ENCODE results near the gene ADCY7. TPM values are rescaled to one million over a fixed set of nuclear protein-coding genes. Genes with fewer than 3 reads are reported as not detected.
A peak's percentile ranks its signal among the peaks of the same experiment; 100 is the strongest.

Gene ADCY7
- total and polyA plus RNA-seq, 9 of the 15 experiments (the other 6 are each of a cell fraction or from before 2014, with no cell fraction given) = 2.3 to 108 (median 28.6) TPM

GRCh38 chr16:50266337-50267091 lies at the start of gene ADCY7 (continued):
- TF ChIP-seq, protein P1, sequence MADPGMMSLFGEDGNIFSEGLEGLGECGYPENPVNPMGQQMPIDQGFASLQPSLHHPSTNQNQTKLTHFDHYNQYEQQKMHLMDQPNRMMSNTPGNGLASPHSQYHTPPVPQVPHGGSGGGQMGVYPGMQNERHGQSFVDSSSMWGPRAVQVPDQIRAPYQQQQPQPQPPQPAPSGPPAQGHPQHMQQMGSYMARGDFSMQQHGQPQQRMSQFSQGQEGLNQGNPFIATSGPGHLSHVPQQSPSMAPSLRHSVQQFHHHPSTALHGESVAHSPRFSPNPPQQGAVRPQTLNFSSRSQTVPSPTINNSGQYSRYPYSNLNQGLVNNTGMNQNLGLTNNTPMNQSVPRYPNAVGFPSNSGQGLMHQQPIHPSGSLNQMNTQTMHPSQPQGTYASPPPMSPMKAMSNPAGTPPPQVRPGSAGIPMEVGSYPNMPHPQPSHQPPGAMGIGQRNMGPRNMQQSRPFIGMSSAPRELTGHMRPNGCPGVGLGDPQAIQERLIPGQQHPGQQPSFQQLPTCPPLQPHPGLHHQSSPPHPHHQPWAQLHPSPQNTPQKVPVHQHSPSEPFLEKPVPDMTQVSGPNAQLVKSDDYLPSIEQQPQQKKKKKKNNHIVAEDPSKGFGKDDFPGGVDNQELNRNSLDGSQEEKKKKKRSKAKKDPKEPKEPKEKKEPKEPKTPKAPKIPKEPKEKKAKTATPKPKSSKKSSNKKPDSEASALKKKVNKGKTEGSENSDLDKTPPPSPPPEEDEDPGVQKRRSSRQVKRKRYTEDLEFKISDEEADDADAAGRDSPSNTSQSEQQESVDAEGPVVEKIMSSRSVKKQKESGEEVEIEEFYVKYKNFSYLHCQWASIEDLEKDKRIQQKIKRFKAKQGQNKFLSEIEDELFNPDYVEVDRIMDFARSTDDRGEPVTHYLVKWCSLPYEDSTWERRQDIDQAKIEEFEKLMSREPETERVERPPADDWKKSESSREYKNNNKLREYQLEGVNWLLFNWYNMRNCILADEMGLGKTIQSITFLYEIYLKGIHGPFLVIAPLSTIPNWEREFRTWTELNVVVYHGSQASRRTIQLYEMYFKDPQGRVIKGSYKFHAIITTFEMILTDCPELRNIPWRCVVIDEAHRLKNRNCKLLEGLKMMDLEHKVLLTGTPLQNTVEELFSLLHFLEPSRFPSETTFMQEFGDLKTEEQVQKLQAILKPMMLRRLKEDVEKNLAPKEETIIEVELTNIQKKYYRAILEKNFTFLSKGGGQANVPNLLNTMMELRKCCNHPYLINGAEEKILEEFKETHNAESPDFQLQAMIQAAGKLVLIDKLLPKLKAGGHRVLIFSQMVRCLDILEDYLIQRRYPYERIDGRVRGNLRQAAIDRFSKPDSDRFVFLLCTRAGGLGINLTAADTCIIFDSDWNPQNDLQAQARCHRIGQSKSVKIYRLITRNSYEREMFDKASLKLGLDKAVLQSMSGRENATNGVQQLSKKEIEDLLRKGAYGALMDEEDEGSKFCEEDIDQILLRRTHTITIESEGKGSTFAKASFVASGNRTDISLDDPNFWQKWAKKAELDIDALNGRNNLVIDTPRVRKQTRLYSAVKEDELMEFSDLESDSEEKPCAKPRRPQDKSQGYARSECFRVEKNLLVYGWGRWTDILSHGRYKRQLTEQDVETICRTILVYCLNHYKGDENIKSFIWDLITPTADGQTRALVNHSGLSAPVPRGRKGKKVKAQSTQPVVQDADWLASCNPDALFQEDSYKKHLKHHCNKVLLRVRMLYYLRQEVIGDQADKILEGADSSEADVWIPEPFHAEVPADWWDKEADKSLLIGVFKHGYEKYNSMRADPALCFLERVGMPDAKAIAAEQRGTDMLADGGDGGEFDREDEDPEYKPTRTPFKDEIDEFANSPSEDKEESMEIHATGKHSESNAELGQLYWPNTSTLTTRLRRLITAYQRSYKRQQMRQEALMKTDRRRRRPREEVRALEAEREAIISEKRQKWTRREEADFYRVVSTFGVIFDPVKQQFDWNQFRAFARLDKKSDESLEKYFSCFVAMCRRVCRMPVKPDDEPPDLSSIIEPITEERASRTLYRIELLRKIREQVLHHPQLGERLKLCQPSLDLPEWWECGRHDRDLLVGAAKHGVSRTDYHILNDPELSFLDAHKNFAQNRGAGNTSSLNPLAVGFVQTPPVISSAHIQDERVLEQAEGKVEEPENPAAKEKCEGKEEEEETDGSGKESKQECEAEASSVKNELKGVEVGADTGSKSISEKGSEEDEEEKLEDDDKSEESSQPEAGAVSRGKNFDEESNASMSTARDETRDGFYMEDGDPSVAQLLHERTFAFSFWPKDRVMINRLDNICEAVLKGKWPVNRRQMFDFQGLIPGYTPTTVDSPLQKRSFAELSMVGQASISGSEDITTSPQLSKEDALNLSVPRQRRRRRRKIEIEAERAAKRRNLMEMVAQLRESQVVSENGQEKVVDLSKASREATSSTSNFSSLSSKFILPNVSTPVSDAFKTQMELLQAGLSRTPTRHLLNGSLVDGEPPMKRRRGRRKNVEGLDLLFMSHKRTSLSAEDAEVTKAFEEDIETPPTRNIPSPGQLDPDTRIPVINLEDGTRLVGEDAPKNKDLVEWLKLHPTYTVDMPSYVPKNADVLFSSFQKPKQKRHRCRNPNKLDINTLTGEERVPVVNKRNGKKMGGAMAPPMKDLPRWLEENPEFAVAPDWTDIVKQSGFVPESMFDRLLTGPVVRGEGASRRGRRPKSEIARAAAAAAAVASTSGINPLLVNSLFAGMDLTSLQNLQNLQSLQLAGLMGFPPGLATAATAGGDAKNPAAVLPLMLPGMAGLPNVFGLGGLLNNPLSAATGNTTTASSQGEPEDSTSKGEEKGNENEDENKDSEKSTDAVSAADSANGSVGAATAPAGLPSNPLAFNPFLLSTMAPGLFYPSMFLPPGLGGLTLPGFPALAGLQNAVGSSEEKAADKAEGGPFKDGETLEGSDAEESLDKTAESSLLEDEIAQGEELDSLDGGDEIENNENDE (IDR thresholded peaks at IDR 0.05; ENCODE audit: low read depth, low read length) = no peak
- TF ChIP-seq XRCC5 (IDR thresholded peaks at IDR 0.05; ENCODE audit: low read depth, low read length) = no peak
- TF ChIP-seq MEF2A (IDR thresholded peaks at IDR 0.05; ENCODE audit: control insufficient read depth, low read depth, low read length) = no peak
- TF ChIP-seq, protein P2, sequence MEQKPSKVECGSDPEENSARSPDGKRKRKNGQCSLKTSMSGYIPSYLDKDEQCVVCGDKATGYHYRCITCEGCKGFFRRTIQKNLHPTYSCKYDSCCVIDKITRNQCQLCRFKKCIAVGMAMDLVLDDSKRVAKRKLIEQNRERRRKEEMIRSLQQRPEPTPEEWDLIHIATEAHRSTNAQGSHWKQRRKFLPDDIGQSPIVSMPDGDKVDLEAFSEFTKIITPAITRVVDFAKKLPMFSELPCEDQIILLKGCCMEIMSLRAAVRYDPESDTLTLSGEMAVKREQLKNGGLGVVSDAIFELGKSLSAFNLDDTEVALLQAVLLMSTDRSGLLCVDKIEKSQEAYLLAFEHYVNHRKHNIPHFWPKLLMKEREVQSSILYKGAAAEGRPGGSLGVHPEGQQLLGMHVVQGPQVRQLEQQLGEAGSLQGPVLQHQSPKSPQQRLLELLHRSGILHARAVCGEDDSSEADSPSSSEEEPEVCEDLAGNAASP (IDR thresholded peaks at IDR 0.05) = no peak
- TF ChIP-seq, protein P3, sequence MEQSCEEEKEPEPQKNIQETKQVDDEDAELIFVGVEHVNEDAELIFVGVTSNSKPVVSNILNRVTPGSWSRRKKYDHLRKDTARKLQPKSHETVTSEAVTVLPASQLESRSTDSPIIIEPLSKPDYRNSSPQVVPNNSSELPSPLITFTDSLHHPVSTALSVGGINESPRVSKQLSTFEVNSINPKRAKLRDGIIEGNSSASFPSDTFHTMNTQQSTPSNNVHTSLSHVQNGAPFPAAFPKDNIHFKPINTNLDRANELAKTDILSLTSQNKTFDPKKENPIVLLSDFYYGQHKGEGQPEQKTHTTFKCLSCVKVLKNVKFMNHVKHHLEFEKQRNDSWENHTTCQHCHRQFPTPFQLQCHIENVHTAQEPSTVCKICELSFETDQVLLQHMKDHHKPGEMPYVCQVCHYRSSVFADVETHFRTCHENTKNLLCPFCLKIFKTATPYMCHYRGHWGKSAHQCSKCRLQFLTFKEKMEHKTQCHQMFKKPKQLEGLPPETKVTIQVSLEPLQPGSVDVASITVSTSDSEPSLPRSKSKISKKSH (CRISPR knock-in tag; IDR thresholded peaks at IDR 0.05) = no peak
- no peak for TF ChIP-seq FOXA1 (IDR thresholded peaks at IDR 0.05; ENCODE audit: borderline replicate concordance)
- TF ChIP-seq SMARCC2 (IDR thresholded peaks at IDR 0.05; ENCODE audit: low read depth) = no peak
- no peak for TF ChIP-seq KAT2B (IDR thresholded peaks at IDR 0.05; ENCODE audit: low read depth, low read length)
- TF ChIP-seq JUND (IDR thresholded peaks at IDR 0.05; ENCODE audit: borderline replicate concordance, low read depth, low read length) = peak; percentile 93
- TF ChIP-seq JUND (tag; IDR thresholded peaks at IDR 0.05; ENCODE audit: borderline replicate concordance, low read depth, low read length) = peak; percentile 85; the same call in 1 of the 3 replicates
- peak; percentile 31 for TF ChIP-seq CBFA2T3 (IDR thresholded peaks at IDR 0.05)
- TF ChIP-seq POLR3A (IDR thresholded peaks at IDR 0.05; ENCODE audit: borderline replicate concordance, extremely low read depth, insufficient read depth, insufficient read length) = no peak
- no peak for TF ChIP-seq FOXK2 (conservative IDR thresholded peaks at IDR 0.05 in 1 of 2, IDR thresholded peaks at IDR 0.05 in 1 of 2; ENCODE audit: low read depth in 2 of 2)
